ENCODE measurements around the gene SNAI3.

Gene SNAI3

DNA sequence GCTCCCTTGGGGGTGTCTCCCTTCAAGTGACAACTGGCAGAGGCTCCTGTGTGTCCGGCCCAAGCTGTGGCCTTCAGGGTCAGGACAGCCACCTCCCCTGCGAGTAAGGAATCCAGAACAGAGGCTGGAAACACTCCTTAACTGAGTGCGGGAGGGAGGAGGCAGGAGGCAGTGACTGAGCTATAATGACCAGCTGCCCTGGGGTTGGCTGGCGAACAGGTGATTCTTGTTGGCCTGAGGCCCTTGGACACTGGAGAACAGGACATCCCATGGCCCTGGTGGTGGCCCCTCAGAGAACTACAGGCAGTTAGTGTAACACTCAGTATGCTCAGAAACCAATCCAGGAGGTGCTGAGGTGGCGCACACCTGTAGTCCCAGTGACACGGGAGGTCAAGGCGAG lies 9.4 kb upstream of the SNAI3 start:
- TF ChIP-seq CTCF (IDR thresholded peaks at IDR 0.05) = no peak

DNA sequence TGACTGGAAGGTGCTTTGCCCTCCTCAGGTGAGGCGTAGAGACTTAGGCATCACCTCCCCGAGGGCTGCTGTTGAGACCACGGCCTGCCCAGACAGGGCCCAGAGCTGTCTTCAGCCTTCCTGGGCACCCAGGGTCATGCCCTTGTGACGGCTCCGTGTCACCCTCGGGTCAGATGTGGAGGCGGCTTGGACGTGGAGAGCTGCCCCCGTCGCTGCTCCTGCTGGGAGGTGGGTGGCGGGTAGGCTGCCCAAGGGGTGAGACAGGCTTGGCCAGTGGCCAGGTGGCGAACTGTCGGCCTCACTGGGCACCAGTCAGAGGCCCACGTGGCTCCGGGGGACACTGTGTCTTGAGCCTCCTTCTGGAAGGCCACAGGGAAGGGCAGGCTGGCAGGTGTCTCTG lies 8.9 kb upstream of the SNAI3 start:
- no peak for TF ChIP-seq CTCF (IDR thresholded peaks at IDR 0.05)

GRCh38 chr16:88694221-88695087 lies 8.1 kb upstream of the SNAI3 start:
- no peak for TF ChIP-seq CTCF (IDR thresholded peaks at IDR 0.05)

- TF ChIP-seq CTCF (IDR thresholded peaks at IDR 0.05) = no peak
Measured at GRCh38 chr16:88693420-88694177, 7.3 kb upstream of the SNAI3 start.

- no peak for TF ChIP-seq CTCF (IDR thresholded peaks at IDR 0.05)
Measured at GRCh38 chr16:88692861-88693260, 6.6 kb upstream of the SNAI3 start.

- no peak for TF ChIP-seq CTCF (IDR thresholded peaks at IDR 0.05)
Measured at GRCh38 chr16:88691924-88692560, 5.7 kb upstream of the SNAI3 start.

DNA sequence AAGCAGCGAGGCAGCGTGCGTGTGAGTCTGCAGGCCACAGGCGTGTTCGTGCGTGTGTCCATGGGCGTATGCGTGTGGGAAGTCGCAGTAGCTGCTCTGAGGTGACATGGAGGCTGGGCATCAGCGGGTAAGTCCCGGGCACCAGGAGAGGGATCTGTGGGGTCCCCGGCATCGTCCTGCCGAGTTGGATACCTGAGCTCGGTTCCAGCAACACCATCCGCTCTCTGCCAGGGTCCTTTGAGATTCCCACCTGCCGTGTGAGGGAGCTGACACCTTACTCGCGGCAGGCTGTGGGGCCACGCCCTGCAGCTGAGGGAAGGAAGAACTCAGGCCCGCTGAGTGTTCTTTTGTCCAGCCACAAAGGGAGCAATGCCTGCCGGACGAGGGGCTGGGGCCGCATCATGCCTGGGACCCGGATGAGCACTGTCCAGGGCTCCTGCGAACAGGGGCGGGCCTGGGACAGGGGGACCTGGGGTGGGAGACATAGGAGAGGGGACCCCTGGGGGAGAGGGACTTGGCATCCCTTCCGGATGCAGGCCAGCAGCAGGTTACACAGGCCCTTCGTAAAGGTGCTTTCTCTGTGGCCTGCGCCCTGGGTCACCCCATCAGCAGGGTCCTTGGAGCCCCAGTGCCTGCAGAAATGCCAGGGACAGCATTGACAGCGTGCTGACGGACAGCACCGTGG lies 5.0 kb upstream of the SNAI3 start:
- TF ChIP-seq CTCF (IDR thresholded peaks at IDR 0.05) = no peak

Data from LNCAP (cell line).